Activated naive CD8-positive, alpha-beta T cell treated with anti-CD3 and anti-CD28 coated beads, Interleukin-2, amount 50 U/mL, for 16 hours (primary cell): ENCODE results near the gene GGTLC1.

Source experiments
- DNase-seq: peaks from one replicate; pipeline ENCODE4 v3.0.0-alpha.2; 2020; ENCODE audit warnings: low read depth, low spot score

GGTLC1 gene

GRCh38 chr20:23966298-23966697 is 22.3 kb downstream of the GGTLC1 start:
- DNase-seq = no peak

- DNase-seq = no peak
Measured at GRCh38 chr20:23963941-23964340, 24.6 kb downstream of the GGTLC1 start.

GRCh38 chr20:23962272-23962671 is 26.3 kb downstream of the GGTLC1 start:
- DNase-seq = no peak

- DNase-seq = no peak
Measured at GRCh38 chr20:23959054-23959453, 29.5 kb downstream of the GGTLC1 start.

GRCh38 chr20:23955896-23956295 is 32.7 kb downstream of the GGTLC1 start:
- DNase-seq = no peak

GRCh38 chr20:23954008-23954745 is 34.4 kb downstream of the GGTLC1 start:
- DNase-seq = no peak

- no peak for DNase-seq
Measured at GRCh38 chr20:23946206-23946605, 42.4 kb downstream of the GGTLC1 start.

GRCh38 chr20:23943304-23943703 is 45.3 kb downstream of the GGTLC1 start:
- no peak for DNase-seq

GRCh38 chr20:23939641-23940040 is 48.9 kb downstream of the GGTLC1 start:
- DNase-seq = no peak

- DNase-seq = no peak
Measured at GRCh38 chr20:23939063-23939462, 49.5 kb downstream of the GGTLC1 start.

GRCh38 chr20:23938118-23938438 is 50.5 kb downstream of the GGTLC1 start:
- no peak for DNase-seq

- DNase-seq = no peak
Measured at GRCh38 chr20:23937303-23938117, 51.1 kb downstream of the GGTLC1 start.
